K562 (cell line): ENCODE results near the gene HMCN2. TPM values are rescaled to one million over a fixed set of nuclear protein-coding genes. Genes with fewer than 3 reads are reported as not detected.

ENCODE experiments used
- ATF1 ChIP-seq, 2 experiments: fragments of 450-650 bp in 1 of 2; IDR thresholded peaks; 2 replicates each; pipeline ENCODE4 v1.6.1; 2016; ENCODE audit warnings: missing compliant biosample characterization in 1 of 2, missing genetic modification characterization in 1 of 2
- BRF1 ChIP-seq: IDR thresholded peaks from 3 replicates; pipeline ENCODE4 v1.6.1; 2011; ENCODE audit warnings: borderline replicate concordance, mild to moderate bottlenecking; ENCODE audit not compliant: insufficient read length; ENCODE audit errors: extremely low read depth
- NUFIP1 ChIP-seq: fragments of 450-650 bp; IDR thresholded peaks from 2 replicates; pipeline ENCODE4 v1.6.1; 2018; ENCODE audit not compliant: partially characterized antibody
- PYGO2 ChIP-seq: fragments of 450-650 bp; IDR thresholded peaks from 2 replicates; pipeline ENCODE4 v1.6.1; 2016; ENCODE audit warnings: mild to moderate bottlenecking, missing genetic modification characterization, moderate library complexity, missing compliant biosample characterization
- RAD21 ChIP-seq, 2 experiments: fragments of 250-450 bp in 1 of 2; fragments of 450-650 bp in 1 of 2; sonication (Bioruptor Pico) in 1 of 2; formaldehyde crosslinking in 1 of 2; IDR thresholded peaks in 1 of 2; conservative IDR thresholded peaks in 1 of 2; 2 replicates each; pipeline versions ENCODE4 v1.4.0 to v1.8.0; 2020 to 2022; ENCODE audit warnings: mild to moderate bottlenecking in 2 of 2, moderate library complexity in 1 of 2
- ZNF253 ChIP-seq: fragments of 250-450 bp; sonication (Bioruptor Pico); conservative IDR thresholded peaks from 2 replicates; pipeline ENCODE4 v1.6.1; 2021; ENCODE audit warnings: mild to moderate bottlenecking
- polyA plus RNA-seq, 8 experiments: library from polyadenylated mRNA; depleted of rRNA in 4 of 8; stranded (reverse) in 5 of 8; unstranded in 3 of 8; fragments of >200 nt; fragmentation: Nextera tagmentation in 2 of 8; fragmentation: Illumina TruSeq in 1 of 8; extraction: Ambion mirVana in 2 of 8; extraction: Trizol in 1 of 8; gene quantifications; 2 replicates each; pipeline versions ENCODE4 v1.2.1 to v1.2.3, GENCODE V29; 2011 to 2014; ENCODE audit warnings: inconsistent platforms in 1 of 8, missing spikeins in 1 of 8
- total RNA-seq, 7 experiments: library from RNA; depleted of rRNA in 6 of 7; stranded (reverse); fragments of >200 nt in 6 of 7; fragmentation: Illumina TruSeq in 2 of 7; extraction: Trizol in 2 of 7; gene quantifications; 2 replicates each; pipeline versions ENCODE4 v1.2.1 to v1.2.3, GENCODE V29; 2011 to 2021; ENCODE audit warnings: low replicate concordance in 1 of 7
- TF ChIP-seq, protein P1 (sequence below): fragments of 450-650 bp; formaldehyde crosslinking; conservative IDR thresholded peaks from 2 replicates; pipeline ENCODE4 v1.4.0; 2022; ENCODE audit warnings: mild to moderate bottlenecking, missing genetic modification characterization
- TF ChIP-seq, protein P2 (sequence below): fragments of 250-450 bp; sonication (Bioruptor Pico); IDR thresholded peaks from 2 replicates; pipeline ENCODE4 v1.8.0; 2022; ENCODE audit warnings: moderate library complexity, mild to moderate bottlenecking, inconsistent platforms
- TF ChIP-seq, protein P3 (sequence below): sonication (generic); formaldehyde crosslinking; IDR thresholded peaks from 2 replicates; pipeline ENCODE4 v1.8.1; 2022; ENCODE audit warnings: missing genetic modification reagents

HMCN2 gene
- total and polyA plus RNA-seq, 9 of the 15 experiments (the other 6 are each of a cell fraction or from before 2014, with no cell fraction given), result 0.01 TPM; not detected in 8

DNA sequence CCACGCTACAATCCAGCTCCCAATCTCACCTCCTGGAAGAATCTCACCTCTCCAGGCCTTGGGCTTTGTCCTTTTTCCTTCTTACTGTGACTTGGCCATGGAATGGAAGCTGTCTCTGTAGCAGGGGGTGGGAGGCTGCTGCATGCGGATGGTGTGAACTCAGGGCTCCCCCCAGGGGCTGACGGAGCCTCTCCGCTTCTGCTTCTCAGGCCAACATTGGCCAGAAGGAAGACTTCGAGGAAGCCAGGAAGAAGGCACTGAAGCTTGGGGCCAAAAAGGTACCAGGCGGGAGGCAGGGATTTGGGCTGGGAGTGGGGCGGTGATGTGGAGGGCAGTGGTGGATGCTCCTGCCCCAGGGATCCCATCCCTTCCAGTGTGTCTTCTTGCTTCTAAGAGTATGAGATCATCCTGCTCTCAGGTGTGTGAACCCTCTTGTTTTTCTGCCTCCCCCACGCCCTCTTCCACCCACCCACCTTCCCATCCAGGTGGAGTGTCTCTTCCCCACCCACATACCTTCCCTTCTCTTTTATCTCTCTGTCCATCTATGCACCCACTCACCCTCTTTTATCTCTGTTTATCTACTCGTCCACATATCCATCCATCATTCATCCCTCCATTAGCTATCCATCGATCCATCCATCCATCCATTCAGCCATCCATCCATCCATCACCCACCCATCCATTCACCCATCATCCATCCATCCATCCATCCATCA, 188.7 kb downstream of the HMCN2 start (continued):
- TF ChIP-seq, protein P1, sequence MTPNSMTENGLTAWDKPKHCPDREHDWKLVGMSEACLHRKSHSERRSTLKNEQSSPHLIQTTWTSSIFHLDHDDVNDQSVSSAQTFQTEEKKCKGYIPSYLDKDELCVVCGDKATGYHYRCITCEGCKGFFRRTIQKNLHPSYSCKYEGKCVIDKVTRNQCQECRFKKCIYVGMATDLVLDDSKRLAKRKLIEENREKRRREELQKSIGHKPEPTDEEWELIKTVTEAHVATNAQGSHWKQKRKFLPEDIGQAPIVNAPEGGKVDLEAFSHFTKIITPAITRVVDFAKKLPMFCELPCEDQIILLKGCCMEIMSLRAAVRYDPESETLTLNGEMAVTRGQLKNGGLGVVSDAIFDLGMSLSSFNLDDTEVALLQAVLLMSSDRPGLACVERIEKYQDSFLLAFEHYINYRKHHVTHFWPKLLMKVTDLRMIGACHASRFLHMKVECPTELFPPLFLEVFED (CRISPR knock-in tag), result 0 out of 2 replicates have a peak, but pooled peaks have one; percentile 13
- TF ChIP-seq, protein P2, sequence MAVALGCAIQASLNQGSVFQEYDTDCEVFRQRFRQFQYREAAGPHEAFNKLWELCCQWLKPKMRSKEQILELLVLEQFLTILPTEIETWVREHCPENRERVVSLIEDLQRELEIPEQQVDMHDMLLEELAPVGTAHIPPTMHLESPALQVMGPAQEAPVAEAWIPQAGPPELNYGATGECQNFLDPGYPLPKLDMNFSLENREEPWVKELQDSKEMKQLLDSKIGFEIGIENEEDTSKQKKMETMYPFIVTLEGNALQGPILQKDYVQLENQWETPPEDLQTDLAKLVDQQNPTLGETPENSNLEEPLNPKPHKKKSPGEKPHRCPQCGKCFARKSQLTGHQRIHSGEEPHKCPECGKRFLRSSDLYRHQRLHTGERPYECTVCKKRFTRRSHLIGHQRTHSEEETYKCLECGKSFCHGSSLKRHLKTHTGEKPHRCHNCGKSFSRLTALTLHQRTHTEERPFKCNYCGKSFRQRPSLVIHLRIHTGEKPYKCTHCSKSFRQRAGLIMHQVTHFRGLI (CRISPR knock-in tag), result no peak
- TF ChIP-seq, protein P3, sequence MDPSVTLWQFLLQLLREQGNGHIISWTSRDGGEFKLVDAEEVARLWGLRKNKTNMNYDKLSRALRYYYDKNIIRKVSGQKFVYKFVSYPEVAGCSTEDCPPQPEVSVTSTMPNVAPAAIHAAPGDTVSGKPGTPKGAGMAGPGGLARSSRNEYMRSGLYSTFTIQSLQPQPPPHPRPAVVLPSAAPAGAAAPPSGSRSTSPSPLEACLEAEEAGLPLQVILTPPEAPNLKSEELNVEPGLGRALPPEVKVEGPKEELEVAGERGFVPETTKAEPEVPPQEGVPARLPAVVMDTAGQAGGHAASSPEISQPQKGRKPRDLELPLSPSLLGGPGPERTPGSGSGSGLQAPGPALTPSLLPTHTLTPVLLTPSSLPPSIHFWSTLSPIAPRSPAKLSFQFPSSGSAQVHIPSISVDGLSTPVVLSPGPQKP (CRISPR knock-in tag), result no peak
- TF ChIP-seq BRF1 (no peak), PYGO2 (no peak), ATF1 (CRISPR knock-in tag; IDR thresholded peaks at IDR 0.05) (no peak), ATF1 (tag; IDR thresholded peaks at IDR 0.05) (no peak), ZNF253 (no peak), NUFIP1 (no peak), RAD21 (CRISPR knock-in tag; conservative IDR thresholded peaks at IDR 0.05 in 1 of 2, IDR thresholded peaks at IDR 0.05 in 1 of 2) (peak in 1 of 2 experiments; percentile 39; a peak in 2 of 4 replicates)
